ENCODE results near the gene TSR3.
A peak's percentile ranks its signal among the peaks of the same experiment; 100 is the strongest.

Gene TSR3

DNA sequence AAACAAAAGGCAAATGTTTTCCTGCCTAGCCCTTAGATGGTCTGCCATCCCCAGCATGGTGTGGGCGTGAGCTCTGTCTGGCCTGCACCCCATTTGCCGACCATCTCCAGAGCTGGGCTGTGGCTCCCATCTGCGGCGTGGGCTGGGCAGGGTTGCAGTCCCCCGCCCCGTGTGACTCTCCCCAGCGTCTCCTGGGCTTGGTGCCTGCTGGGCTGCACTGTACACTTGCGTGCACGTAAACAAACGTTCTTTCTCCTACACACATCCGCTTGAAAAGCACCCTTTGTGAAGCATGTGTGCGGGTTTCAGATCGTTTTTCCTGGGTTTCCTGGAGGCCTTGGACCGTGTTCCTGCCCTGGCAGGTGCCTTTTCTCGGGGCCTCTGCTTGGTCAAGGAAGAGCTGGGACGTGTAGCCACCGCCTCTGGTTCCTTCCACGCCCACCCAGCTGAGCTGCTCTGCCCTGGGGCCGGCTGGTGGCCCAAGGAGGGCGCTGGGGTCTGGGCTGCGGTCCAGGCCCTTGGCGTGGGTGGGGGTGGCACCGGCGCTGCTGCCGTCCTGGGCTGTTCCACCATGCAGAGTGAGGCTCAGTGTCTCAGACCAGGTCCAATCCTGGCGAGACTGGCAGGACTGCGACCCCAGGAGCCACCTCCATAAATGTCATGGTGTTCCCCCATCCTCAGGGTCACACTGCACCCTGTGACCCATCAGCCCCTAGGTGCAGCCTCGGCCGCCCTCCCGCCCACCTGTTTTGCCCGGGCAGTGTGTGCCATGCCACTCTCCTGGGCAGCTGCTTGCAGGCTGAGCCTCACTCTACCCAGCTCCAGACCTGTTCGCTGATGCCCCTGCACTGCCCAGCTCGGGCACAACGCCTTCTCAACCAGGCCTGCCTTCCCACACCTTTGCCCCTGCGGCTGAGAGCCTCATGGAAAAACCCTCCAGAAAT is 28.1 kb downstream of the TSR3 start:
- DNase-seq (ENCODE audit: low read depth) = no peak

DNA sequence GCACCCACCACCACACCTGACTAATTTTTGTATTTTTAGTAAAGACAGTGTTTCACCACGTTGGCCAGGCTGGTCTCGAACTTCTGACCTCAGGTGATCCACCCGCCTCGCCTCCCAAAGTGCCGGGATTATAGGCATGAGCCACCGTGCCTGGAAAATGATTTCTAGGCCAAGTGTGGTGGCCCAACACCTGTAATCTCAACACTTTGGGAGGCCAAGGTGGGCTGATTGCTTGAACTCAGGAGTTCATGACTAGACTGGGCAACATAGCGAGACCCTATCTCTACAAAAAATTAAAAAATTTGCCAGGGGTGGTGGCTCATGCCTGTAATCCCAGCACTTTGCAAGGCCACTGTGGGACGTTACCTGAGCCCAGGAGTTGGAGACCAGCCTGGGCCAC is 29.3 kb downstream of the TSR3 start:
- DNase-seq (ENCODE audit: low read depth) = no peak

GRCh38 chr16:1320658-1321240 is 30.9 kb downstream of the TSR3 start:
- no peak for DNase-seq (ENCODE audit: low read depth)

- no peak for DNase-seq (ENCODE audit: low read depth)
Measured at GRCh38 chr16:1320097-1320496, 31.6 kb downstream of the TSR3 start.

- no peak for DNase-seq (ENCODE audit: low read depth)
Measured at GRCh38 chr16:1319041-1319440, 32.6 kb downstream of the TSR3 start.

GRCh38 chr16:1318268-1318545 is 33.5 kb downstream of the TSR3 start:
- no peak for DNase-seq (ENCODE audit: low read depth)

DNA sequence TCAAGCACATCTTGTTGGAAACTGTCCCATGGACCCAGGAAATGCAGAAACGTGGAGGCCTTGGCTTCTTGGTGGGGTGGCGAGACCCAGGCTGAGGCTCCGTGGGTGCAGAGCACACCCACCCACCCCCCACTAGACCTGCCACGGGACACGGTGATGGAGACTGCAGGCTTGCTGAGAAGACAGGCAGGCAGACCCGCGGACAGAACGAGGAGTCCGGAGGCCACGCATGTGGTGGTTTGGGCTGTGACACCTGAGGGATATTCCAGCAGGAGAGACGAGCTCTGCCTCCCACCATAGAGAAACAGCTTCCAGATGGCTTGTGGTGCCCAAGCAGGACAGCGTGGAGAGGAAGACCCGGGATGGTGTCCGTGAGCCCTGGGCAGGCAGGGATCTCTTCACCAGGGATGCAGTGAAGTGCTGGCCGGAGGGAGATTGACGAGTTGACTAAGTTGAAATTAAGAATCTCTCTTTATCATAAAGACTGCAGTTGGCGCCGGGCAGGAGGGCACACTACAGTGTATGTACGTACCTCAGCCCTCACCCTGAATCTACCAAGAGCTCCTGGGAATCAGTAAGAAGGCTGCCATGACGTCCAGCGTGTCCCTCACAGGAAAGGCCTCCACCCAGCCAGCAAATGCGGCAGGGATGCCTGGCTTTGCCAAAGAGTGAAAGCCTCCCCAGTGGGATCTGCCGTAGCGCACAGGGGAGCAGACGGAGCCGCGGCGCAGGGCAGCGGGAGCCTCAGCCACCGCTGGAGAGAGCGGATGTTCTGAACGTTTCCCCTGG is 34.0 kb downstream of the TSR3 start:
- no peak for DNase-seq (ENCODE audit: low read depth)

- DNase-seq (ENCODE audit: low read depth) = no peak
Measured at GRCh38 chr16:1316033-1316405, 35.7 kb downstream of the TSR3 start.

GRCh38 chr16:1315081-1316032 is 36.3 kb downstream of the TSR3 start:
- DNase-seq (ENCODE audit: low read depth) = no peak

DNA sequence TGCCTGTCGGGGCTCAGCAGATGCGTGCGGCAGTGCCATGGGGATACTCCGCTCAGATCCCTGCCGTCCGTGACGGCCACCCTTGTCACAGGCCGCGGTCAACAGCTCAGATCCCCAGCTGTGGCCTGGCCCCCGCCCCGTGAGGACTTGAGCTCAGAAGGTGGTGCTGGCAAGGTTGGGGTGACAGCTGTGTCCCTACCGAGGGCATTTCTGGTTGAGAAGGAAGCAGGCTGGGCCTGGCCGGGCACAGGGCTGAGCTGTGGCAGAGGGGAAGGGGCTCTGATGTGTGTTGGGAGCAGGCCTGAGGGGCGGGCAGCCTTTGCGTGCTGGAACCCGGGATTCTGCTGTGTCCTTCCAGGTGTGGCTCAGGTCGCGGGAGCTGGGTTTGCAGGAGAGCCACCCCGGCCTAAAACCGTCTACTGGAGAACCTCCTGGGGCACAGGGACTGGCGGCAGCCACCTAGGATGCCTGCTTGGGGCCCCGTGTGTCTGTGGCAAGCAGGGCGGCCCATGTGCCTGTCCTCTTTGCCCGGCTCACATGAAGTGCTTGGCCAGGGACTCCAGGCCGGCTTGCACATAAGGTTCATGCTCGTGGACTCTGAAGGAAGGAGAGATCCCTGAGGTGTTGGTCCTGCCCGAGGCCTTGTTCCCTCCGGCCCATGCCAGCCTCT is 37.1 kb downstream of the TSR3 start:
- no peak for DNase-seq (ENCODE audit: low read depth)

DNA sequence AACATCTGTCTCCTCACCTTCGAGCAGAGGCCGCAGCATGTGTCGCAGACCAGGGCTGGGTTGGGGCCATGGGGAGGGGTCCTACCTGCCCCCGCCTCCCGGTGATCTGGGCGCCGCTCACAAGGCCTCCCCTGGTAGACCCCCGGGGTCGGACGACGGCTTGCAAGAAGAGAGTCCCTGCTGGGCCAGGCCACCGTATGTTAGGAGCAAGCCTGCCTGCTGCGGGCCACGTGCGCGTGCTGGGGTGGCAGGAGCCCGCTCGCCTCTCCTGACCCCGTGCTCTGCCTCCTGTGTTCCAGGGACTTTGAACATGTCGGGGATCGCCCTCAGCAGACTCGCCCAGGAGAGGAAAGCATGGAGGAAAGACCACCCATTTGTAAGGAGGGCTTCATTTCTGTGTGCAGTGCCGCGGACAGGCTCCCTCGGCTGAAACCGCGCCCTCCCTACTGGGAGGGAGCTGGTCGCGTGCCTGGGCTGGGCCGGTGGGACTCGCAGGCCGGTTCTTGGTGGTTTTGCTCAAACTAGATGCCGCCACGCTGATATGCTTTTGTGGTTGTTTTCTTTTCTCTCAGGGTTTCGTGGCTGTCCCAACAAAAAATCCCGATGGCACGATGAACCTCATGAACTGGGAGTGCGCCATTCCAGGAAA is 37.8 kb downstream of the TSR3 start:
- no peak for DNase-seq (ENCODE audit: low read depth)

DNA sequence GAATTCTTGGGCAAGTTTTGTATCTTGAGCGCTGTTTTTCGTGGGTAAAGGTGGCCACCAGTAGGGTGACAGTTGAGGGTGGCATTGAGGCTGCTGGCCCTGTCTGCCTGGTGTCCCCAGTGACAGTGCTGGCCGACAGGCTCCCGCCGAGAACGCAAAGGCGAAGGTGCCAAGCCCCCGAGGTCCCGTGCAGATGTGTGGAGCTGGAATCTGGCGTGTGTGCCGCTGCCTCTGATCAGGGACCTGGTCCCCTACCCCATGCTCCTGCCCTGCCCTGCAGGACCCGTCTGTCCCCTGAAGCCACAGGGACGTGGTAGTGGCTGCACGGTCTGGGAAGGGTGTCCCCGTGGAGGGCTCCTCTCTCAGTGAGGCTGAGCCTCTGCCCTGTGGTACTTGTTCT is 38.8 kb downstream of the TSR3 start:
- DNase-seq (ENCODE audit: low read depth) = no peak

- DNase-seq (ENCODE audit: low read depth) = no peak
Measured at GRCh38 chr16:1312467-1312816, 39.2 kb downstream of the TSR3 start.

GRCh38 chr16:1311738-1312466 is 39.8 kb downstream of the TSR3 start:
- DNase-seq (ENCODE audit: low read depth) = no peak

GRCh38 chr16:1311212-1311737 is 40.4 kb downstream of the TSR3 start:
- DNase-seq (ENCODE audit: low read depth) = no peak

- no peak for DNase-seq (ENCODE audit: low read depth)
Measured at GRCh38 chr16:1310832-1311200, 40.9 kb downstream of the TSR3 start.

- peak; percentile 37 for DNase-seq (ENCODE audit: low read depth)
Measured at GRCh38 chr16:1309888-1310831, 41.5 kb downstream of the TSR3 start.

GRCh38 chr16:1308977-1309885 is 42.4 kb downstream of the TSR3 start, which contains the start of gene UBE2I:
Gene UBE2I, plus strand, starts transcription at chr16:1309636. Its CDS starts 4,395 bp downstream, at chr16:1314031.
- peak; percentile 98 for DNase-seq (ENCODE audit: low read depth)
